Muscle of leg (tissue), 11 donors: Measurements from ENCODE around the gene PCDHGB4. TPM values are rescaled to one million over a fixed set of nuclear protein-coding genes. Genes with fewer than 3 reads are reported as not detected.

Source experiments
- DNase-seq: peaks from one replicate; pipeline ENCODE4 v3.0.0; 2013
- H3K27ac ChIP-seq: one replicate; pipeline ENCODE4 v1.5.1; 2013; ENCODE audit warnings: mild to moderate bottlenecking, low read length, control low read depth
- H3K27me3 ChIP-seq: one replicate; pipeline ENCODE4 v1.6.1; 2013; ENCODE audit warnings: low read length; ENCODE audit not compliant: control insufficient read depth, insufficient read depth
- H3K36me3 ChIP-seq: one replicate; pipeline ENCODE4 v1.6.1; 2013; ENCODE audit warnings: low read length; ENCODE audit not compliant: control insufficient read depth, insufficient read depth
- H3K4me1 ChIP-seq: one replicate; pipeline ENCODE4 v1.6.1; 2013; ENCODE audit warnings: low read length; ENCODE audit not compliant: control insufficient read depth, insufficient read depth
- H3K4me3 ChIP-seq: one replicate; pipeline ENCODE4 v1.5.1; 2013; ENCODE audit warnings: low read length, control low read depth
- H3K9me3 ChIP-seq: replicated peaks from 2 replicates; pipeline ENCODE4 v1.6.1; 2013; ENCODE audit warnings: low read depth, low read length; ENCODE audit not compliant: control insufficient read depth
- WGBS: methylation state at CpG from one replicate; pipeline ENCODE4 v1.1.5; 2013; ENCODE audit warnings: missing lambda C conversion rate; ENCODE audit not compliant: insufficient coverage; 5-methylcytosine and 5-hydroxymethylcytosine counted together
- polyA plus RNA-seq, 8 donors: library from polyadenylated mRNA; unstranded; fragments of 120-200 nt; gene quantifications; one replicate each; pipeline versions ENCODE4 v1.2.1 to v1.2.3, GENCODE V29; 2013; ENCODE audit warnings: inconsistent platforms in 1 of 8, low replicate concordance in 1 of 8; ENCODE audit not compliant: insufficient read length in 8 of 8, insufficient read depth in 1 of 8
- total RNA-seq: library from RNA; stranded (reverse); fragments of 120-200 nt; gene quantifications from one replicate; pipeline ENCODE4 v1.2.4, GENCODE V29; 2013

The PCDHGB4 gene
- total and polyA plus RNA-seq, 9 donors = 1.7 to 4.2 (median 2.5) TPM

DNA sequence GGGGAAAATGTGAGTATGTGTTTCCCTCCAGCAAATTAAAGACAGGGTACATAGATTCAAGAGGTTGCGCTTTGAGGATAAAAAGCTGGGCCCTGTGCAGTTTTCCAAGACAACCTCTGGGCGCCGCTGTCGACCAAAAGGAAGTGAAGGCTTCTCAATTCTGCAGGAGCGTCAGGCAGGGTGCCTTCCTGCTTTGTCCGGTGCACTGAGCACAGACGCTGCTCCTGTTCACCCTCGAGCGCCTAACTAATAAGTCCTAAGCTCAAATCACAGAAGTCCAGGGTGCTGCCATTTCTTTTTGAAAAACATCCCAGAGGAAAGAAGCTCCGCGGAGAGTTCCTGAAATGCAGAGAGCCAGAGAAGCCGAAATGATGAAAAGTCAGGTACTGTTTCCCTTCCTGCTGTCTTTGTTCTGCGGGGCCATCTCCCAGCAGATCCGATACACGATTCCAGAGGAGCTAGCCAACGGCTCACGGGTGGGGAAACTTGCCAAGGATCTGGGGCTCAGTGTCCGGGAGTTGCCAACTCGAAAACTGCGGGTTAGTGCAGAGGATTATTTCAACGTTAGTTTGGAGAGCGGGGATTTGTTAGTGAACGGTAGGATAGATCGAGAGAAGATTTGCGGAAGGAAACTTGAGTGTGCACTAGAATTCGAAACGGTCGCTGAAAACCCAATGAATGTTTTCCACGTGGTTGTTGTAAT lies 37.4 kb upstream of the PCDHGB4 start, which contains the start of gene PCDHGB1:
TSS of gene PCDHGB1 (plus strand) at position 183 of the 703 bp plus-strand sequence. CDS start at position 345, 162 bp downstream.
- Histone ChIP-seq H3K27ac (no peak within 1 kb of the TSS), H3K4me1 (no peaks in the 10 kb centered on the region), H3K36me3 (no peaks in the 10 kb centered on the region), H3K9me3 (peaks cover 45% of the 10 kb centered on the region), H3K27me3 (peaks cover 3% of the 10 kb centered on the region), H3K4me3 (no peak within 1 kb of the TSS)
- 34% methylated on average over 27 of the region's 29 CpGs for WGBS
- DNase-seq = peak; percentile 11

DNA sequence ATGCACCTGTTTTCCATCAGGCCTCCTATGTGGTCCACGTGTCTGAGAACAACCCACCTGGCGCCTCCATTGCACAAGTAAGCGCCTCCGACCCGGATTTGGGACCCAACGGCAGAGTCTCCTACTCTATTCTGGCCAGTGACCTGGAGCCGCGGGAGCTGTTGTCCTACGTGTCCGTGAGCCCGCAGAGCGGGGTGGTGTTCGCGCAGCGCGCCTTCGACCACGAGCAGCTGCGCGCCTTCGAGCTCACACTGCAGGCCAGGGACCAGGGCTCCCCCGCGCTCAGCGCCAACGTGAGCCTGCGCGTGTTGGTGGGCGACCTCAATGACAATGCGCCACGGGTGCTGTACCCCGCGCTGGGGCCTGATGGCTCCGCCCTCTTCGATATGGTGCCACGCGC lies 35.9 kb upstream of the PCDHGB4 start:
- no peaks in the 10 kb centered on the region for H3K4me1 ChIP-seq
- no peaks in the 10 kb centered on the region for H3K36me3 ChIP-seq
- H3K9me3 ChIP-seq = peaks cover 52% of the 10 kb centered on the region
- no peak overlapping the region for H3K27ac ChIP-seq
- no peak overlapping the region for H3K4me3 ChIP-seq
- H3K27me3 ChIP-seq = peaks cover 3% of the 10 kb centered on the region
- DNase-seq = no peak
- WGBS = 47% methylated on average over 16 of the region's 36 CpGs

DNA sequence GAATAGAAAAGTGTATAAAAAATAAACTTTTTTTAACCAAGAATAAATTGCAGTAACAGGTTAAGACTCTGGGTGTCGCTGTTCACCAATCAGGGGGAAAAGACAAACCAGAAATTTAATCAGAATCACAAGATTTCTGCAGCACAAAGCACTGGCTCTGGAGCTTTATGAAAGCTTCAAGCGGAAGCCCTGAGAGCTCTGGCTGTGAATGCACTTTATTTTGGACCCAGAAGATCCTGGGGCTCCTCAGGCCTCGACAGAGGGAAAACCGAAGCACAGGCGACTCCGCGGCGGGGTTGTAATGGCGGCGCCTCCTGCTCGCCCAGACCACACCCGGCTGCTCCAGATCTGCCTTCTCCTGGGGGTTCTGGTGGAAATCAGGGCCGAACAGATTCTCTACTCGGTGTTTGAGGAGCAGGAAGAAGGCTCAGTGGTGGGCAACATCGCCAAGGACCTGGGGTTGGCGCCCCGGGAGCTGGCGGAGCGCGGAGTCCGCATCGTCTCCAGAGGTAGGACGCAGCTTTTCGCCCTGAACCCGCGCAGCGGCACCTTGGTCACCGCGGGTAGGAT lies 32.5 kb upstream of the PCDHGB4 start, which contains the start of gene PCDHGA4:
TSS of gene PCDHGA4 (plus strand) at position 122 of the 570 bp plus-strand sequence. CDS start at position 209, 87 bp downstream.
- peak; percentile 0 for DNase-seq
- Histone ChIP-seq H3K36me3 (no peaks in the 10 kb centered on the region), H3K4me1 (no peaks in the 10 kb centered on the region), H3K27ac (no peak within 1 kb of the TSS), H3K9me3 (peaks cover 59% of the 10 kb centered on the region), H3K27me3 (peaks cover 3% of the 10 kb centered on the region), H3K4me3 (no peak within 1 kb of the TSS)
- WGBS = 16% methylated on average over 29 of the region's 29 CpGs

DNA sequence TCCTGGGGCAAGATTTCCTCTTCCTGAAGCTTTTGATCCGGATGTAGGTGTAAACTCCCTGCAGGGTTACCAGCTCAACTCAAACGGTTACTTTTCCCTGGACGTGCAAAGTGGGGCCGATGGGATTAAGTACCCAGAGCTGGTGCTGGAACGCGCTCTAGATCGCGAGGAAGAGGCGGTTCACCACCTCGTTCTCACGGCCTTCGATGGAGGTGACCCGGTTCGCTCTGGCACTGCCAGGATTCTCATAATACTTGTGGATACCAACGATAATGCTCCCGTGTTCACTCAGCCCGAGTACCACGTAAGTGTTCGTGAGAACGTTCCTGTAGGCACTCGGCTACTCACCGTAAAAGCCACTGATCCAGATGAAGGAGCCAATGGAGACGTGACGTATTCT lies 31.9 kb upstream of the PCDHGB4 start:
- H3K4me3 ChIP-seq = no peak overlapping the region
- no peak overlapping the region for H3K27ac ChIP-seq
- WGBS = 70% methylated on average over 22 of the region's 24 CpGs
- DNase-seq = no peak
- H3K4me1 ChIP-seq = no peaks in the 10 kb centered on the region
- peaks cover 60% of the 10 kb centered on the region for H3K9me3 ChIP-seq
- H3K36me3 ChIP-seq = no peaks in the 10 kb centered on the region
- H3K27me3 ChIP-seq = peaks cover 2% of the 10 kb centered on the region

DNA sequence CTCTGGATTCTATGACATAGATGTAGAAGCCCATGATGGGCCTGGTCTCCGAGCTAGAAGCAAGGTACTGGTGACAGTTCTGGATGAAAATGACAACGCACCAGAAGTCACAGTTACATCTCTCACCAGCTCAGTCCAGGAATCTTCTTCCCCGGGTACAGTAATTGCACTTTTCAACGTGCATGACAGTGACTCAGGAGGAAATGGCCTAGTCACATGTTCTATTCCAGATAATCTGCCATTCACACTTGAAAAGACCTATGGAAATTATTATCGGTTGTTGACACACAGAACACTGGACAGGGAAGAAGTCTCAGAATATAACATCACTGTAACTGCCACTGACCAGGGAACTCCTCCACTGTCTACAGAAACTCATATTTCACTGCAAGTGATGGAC lies 31.4 kb upstream of the PCDHGB4 start:
- no peak overlapping the region for H3K4me3 ChIP-seq
- H3K36me3 ChIP-seq = no peaks in the 10 kb centered on the region
- peaks cover 61% of the 10 kb centered on the region for H3K9me3 ChIP-seq
- no peaks in the 10 kb centered on the region for H3K4me1 ChIP-seq
- H3K27ac ChIP-seq = no peak overlapping the region
- 75% methylated on average over 3 of the region's 5 CpGs for WGBS
- no peak for DNase-seq
- peaks cover 2% of the 10 kb centered on the region for H3K27me3 ChIP-seq

DNA sequence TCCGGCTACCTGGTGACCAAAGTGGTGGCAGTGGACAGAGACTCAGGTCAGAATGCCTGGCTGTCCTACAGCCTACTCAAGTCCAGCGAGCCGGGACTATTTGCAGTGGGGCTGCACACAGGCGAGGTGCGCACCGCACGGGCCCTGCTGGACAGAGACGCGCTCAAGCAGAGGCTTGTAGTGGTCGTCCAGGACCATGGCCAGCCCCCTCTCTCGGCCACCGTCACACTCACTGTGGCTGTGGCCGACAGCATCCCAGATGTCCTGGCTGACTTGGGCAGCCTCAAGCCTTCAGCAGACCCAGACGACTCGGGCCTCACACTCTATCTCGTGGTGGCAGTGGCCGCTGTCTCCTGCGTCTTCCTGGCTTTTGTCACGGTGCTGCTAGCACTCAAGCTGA lies 30.5 kb upstream of the PCDHGB4 start:
- no peak overlapping the region for H3K27ac ChIP-seq
- H3K4me1 ChIP-seq = no peaks in the 10 kb centered on the region
- DNase-seq = no peak
- H3K4me3 ChIP-seq = no peak overlapping the region
- H3K27me3 ChIP-seq = no peaks in the 10 kb centered on the region
- H3K36me3 ChIP-seq = no peaks in the 10 kb centered on the region
- WGBS = 67% methylated on average over 19 of the region's 19 CpGs
- peaks cover 61% of the 10 kb centered on the region for H3K9me3 ChIP-seq

DNA sequence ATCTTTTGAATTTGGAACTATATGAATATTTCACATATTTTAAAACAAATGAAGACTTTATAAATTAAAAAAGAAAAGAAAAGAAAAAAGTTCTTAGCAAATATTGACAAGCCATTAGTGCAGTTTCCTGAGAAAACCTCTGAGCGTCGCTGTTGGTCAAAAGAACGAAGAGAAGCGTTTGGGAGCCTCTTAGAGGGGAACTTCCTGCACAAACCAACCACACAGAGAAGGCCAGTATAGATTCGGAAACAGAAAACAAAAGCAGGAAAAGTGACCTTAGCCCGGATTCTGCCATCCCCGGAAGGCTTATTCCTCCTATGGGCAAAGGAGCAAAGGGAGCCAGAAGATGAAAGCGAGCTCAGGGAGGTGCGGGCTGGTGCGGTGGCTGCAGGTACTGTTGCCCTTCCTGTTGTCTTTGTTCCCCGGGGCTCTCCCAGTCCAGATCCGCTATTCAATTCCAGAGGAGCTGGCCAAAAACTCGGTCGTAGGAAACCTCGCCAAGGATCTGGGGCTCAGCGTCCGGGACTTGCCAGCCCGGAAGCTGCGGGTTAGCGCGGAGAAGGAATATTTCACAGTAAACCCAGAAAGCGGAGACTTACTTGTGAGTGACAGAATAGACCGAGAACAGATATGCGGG lies 27.6 kb upstream of the PCDHGB4 start, which contains the start of gene PCDHGB2:
TSS of gene PCDHGB2 (plus strand) at position 205 of the 637 bp plus-strand sequence. CDS start at position 347, 142 bp downstream.
- Histone ChIP-seq H3K4me3 (peak within 1 kb of the TSS; percentile 18), H3K4me1 (no peaks in the 10 kb centered on the region), H3K36me3 (no peaks in the 10 kb centered on the region), H3K27me3 (peaks cover 10% of the 10 kb centered on the region), H3K9me3 (peaks cover 74% of the 10 kb centered on the region), H3K27ac (no peak within 1 kb of the TSS)
- peak; percentile 14 for DNase-seq
- 22% methylated on average over 16 of the region's 24 CpGs for WGBS

DNA sequence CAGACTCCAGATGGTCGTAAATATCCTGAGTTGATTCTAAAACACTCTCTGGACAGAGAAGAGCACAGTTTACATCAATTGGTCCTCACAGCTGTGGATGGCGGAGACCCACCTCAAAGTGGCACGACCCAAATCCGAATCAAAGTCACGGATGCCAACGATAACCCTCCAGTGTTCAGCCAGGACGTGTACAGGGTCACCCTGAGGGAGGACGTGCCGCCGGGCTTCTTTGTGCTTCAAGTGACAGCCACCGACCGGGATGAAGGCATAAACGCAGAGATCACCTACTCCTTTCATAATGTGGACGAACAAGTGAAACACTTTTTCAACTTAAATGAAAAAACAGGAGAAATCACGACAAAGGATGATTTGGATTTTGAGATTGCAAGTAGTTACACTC lies 26.8 kb upstream of the PCDHGB4 start:
- H3K9me3 ChIP-seq = peaks cover 78% of the 10 kb centered on the region
- H3K27me3 ChIP-seq = peaks cover 14% of the 10 kb centered on the region
- H3K27ac ChIP-seq = no peak overlapping the region
- no peak overlapping the region for H3K4me3 ChIP-seq
- no peaks in the 10 kb centered on the region for H3K36me3 ChIP-seq
- 50% methylated on average over 8 of the region's 15 CpGs for WGBS
- H3K4me1 ChIP-seq = no peaks in the 10 kb centered on the region
- DNase-seq = no peak

DNA sequence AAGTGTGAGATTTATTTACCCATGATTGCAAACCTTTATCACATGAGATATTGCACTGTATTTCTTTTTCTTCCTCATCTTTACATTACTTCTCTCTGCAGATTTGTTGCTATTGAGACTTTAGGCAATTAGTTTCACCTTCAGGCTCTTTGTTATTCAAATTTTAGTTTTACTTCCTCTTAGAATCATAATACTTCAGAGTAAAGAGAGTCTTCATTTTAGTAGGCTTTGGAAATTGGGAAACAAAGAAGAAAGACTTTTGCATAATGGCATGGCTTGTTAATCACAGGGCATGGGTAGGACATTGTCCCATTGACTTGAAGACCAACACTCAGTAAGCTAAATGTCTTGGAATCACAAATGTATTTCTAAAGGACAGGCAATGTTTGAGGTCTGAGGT lies 24.8 kb upstream of the PCDHGB4 start:
- H3K27me3 ChIP-seq = peaks cover 14% of the 10 kb centered on the region
- no peaks in the 10 kb centered on the region for H3K36me3 ChIP-seq
- peaks cover 69% of the 10 kb centered on the region for H3K9me3 ChIP-seq
- no peak overlapping the region for H3K4me3 ChIP-seq
- DNase-seq = no peak
- H3K27ac ChIP-seq = no peak overlapping the region
- H3K4me1 ChIP-seq = no peaks in the 10 kb centered on the region

DNA sequence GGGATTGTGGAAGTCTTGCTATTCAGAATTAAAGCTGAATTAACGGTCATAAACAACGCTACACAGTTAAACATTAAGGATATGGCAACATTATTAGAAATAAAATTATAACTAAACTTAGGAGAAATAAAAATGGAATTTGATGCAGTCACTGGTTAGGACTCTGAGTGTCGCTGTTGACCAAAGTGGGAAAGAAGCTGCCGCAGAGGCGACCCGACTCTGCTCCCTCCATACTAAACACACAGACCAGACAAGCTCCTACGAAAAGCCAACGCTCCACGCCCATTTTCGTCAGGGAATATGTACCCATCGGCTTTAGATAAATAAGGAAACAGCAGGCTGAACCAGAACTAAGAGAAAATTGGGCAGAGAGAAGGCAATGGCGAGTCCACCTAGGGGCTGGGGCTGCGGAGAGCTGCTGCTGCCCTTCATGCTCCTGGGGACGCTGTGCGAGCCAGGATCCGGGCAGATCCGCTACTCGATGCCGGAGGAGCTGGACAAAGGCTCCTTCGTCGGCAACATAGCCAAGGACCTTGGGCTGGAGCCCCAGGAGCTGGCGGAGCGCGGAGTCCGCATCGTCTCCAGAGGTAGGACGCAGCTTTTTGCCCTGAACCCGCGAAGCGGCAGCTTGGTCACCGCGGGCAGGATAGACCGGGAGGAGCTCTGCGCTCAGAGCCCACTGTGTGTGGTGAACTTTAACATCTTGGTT lies 23.4 kb upstream of the PCDHGB4 start, which contains the start of gene PCDHGA5:
TSS of gene PCDHGA5 (plus strand) at position 211 of the 709 bp plus-strand sequence. CDS start at position 380, 169 bp downstream.
- H3K27ac ChIP-seq = no peak within 1 kb of the TSS
- peak within 1 kb of the TSS; percentile 8 for H3K4me3 ChIP-seq
- no peaks in the 10 kb centered on the region for H3K36me3 ChIP-seq
- H3K27me3 ChIP-seq = peaks cover 14% of the 10 kb centered on the region
- DNase-seq = peak; percentile 22
- H3K4me1 ChIP-seq = no peaks in the 10 kb centered on the region
- peaks cover 63% of the 10 kb centered on the region for H3K9me3 ChIP-seq
- WGBS = 14% methylated on average over 27 of the region's 34 CpGs
